ENCODE measurements around the gene CROCC2.

GRCh38 chr2:240888130-240888889 is 17.8 kb upstream of the CROCC2 start:
- no peak for TF ChIP-seq POLR2A (IDR thresholded peaks at IDR 0.05)
- no peak for TF ChIP-seq CTCF (IDR thresholded peaks at IDR 0.05)
